22Rv1 (cell line): Measurements from ENCODE around the gene BEND3.

ENCODE experiments used
- CTCF ChIP-seq: fragments of 450-650 bp; IDR thresholded peaks from 2 replicates; pipeline ENCODE4 v1.5.1; 2017; ENCODE audit warnings: mild to moderate bottlenecking
- ZFX ChIP-seq: fragments of 450-650 bp; IDR thresholded peaks from 2 replicates; pipeline ENCODE4 v1.6.1; 2017; ENCODE audit warnings: antibody characterized with exemption, borderline replicate concordance

- no peak for TF ChIP-seq CTCF
- no peak for TF ChIP-seq ZFX
Observed at GRCh38 chr6:107110200-107110599, 5.1 kb downstream of the BEND3 start.
